Neural cell (in vitro differentiated cells): ENCODE data around the gene DGCR6L. TPM values are rescaled to one million over a fixed set of nuclear protein-coding genes. Genes with fewer than 3 reads are reported as not detected.
A peak's percentile ranks its signal among the peaks of the same experiment; 100 is the strongest.

Source experiments
- H2AFZ ChIP-seq: fragments of 200-600, 300-800 bp; sonication (generic), shearing (Covaris generic); 2 replicates; pipeline ENCODE4 v1.6.0; 2014; ENCODE audit warnings: low read depth, mild to moderate bottlenecking, antibody characterized with exemption, low read length, moderate library complexity
- H3F3A ChIP-seq: fragments of 200-600 bp; shearing (Covaris generic); 2 replicates; pipeline ENCODE4 v1.6.1; 2016; ENCODE audit warnings: mild to moderate bottlenecking, moderate library complexity, mixed read lengths, antibody characterized with exemption, low read length; ENCODE audit not compliant: insufficient read depth, poor library complexity, severe bottlenecking
- H3K27ac ChIP-seq: fragments of 200-600, 300-800 bp; sonication (generic), shearing (Covaris generic); 2 replicates; pipeline ENCODE4 v1.5.1; 2014; ENCODE audit warnings: mild to moderate bottlenecking, low read length, moderate library complexity
- H3K27me3 ChIP-seq: fragments of 300-800, 200-600 bp; sonication (generic), shearing (Covaris generic); 2 replicates; pipeline ENCODE4 v1.6.0; 2014; ENCODE audit warnings: mild to moderate bottlenecking, low read depth, low read length, moderate library complexity; ENCODE audit not compliant: insufficient read depth
- H3K36me3 ChIP-seq: fragments of 300-800, 200-600 bp; sonication (generic), shearing (Covaris generic); 2 replicates; pipeline ENCODE4 v1.5.1; 2014; ENCODE audit warnings: mild to moderate bottlenecking, antibody characterized with exemption, low read length, moderate library complexity; ENCODE audit not compliant: insufficient read depth
- H3K4me2 ChIP-seq: fragments of 300-800, 200-600 bp; sonication (generic), shearing (Covaris generic); 2 replicates; pipeline ENCODE4 v1.6.0; 2014; ENCODE audit warnings: mild to moderate bottlenecking, low read length
- H3K4me3 ChIP-seq: fragments of 300-800, 200-600 bp; sonication (generic), shearing (Covaris generic); 2 replicates; pipeline ENCODE4 v1.5.1; 2014; ENCODE audit warnings: mild to moderate bottlenecking, low read length, moderate library complexity
- H3K79me2 ChIP-seq: fragments of 200-600 bp; shearing (Covaris generic); replicated peaks from 2 replicates; pipeline ENCODE4 v1.6.0; 2014; ENCODE audit warnings: mild to moderate bottlenecking, low read length, moderate library complexity; ENCODE audit not compliant: insufficient read depth
- H3K9ac ChIP-seq: fragments of 300-800, 200-600 bp; sonication (generic), shearing (Covaris generic); 2 replicates; pipeline ENCODE4 v1.6.1; 2016; ENCODE audit warnings: mild to moderate bottlenecking, low read length, mixed read lengths
- H3K9me2 ChIP-seq: fragments of 200-600 bp; shearing (Covaris generic); 2 replicates; pipeline ENCODE4 v1.6.1; 2016; ENCODE audit warnings: mild to moderate bottlenecking, low read length, mixed read lengths; ENCODE audit not compliant: insufficient read depth
- H3K9me3 ChIP-seq: fragments of 200-600, 300-800 bp; sonication (generic), shearing (Covaris generic); 2 replicates; pipeline ENCODE4 v1.6.1; 2016; ENCODE audit warnings: mild to moderate bottlenecking, mixed run types, low read length, moderate library complexity, mixed read lengths
- H4K20me1 ChIP-seq: fragments of 200-600 bp; shearing (Covaris generic); 2 replicates; pipeline ENCODE4 v1.6.1; 2016; ENCODE audit warnings: mild to moderate bottlenecking, mixed run types; ENCODE audit not compliant: insufficient read depth
- EP300 ChIP-seq: fragments of 450-650 bp; conservative IDR thresholded peaks from 2 replicates; pipeline ENCODE4 v1.6.1; 2014; ENCODE audit warnings: antibody characterized with exemption, mild to moderate bottlenecking, moderate library complexity; ENCODE audit not compliant: poor library complexity, severe bottlenecking
- EZH2 ChIP-seq: fragments of 200-600, 300-800 bp; shearing (Covaris generic), sonication (generic); IDR thresholded peaks from 2 replicates; pipeline ENCODE4 v1.6.1; 2014; ENCODE audit warnings: antibody characterized with exemption, low read length, borderline replicate concordance, mild to moderate bottlenecking; ENCODE audit not compliant: insufficient read depth, poor library complexity, severe bottlenecking
- MXI1 ChIP-seq: fragments of 450-650 bp; conservative IDR thresholded peaks from 2 replicates; pipeline ENCODE4 v1.6.1; 2014; ENCODE audit warnings: antibody characterized with exemption, mild to moderate bottlenecking; ENCODE audit not compliant: poor library complexity, severe bottlenecking
- POLR2AphosphoS5 ChIP-seq: IDR thresholded peaks from 2 replicates; pipeline ENCODE4 v1.6.1; 2012
- RAD21 ChIP-seq: fragments of 450-650 bp; conservative IDR thresholded peaks from 2 replicates; pipeline ENCODE4 v1.6.1; 2014; ENCODE audit warnings: antibody characterized with exemption, mild to moderate bottlenecking, moderate library complexity
- SMC3 ChIP-seq: fragments of 450-650 bp; conservative IDR thresholded peaks from 2 replicates; pipeline ENCODE4 v1.6.1; 2014; ENCODE audit warnings: antibody characterized with exemption, mild to moderate bottlenecking, moderate library complexity; ENCODE audit not compliant: poor library complexity
- TAF1 ChIP-seq: IDR thresholded peaks from 2 replicates; pipeline ENCODE4 v1.6.1; 2012; ENCODE audit warnings: low read depth
- polyA plus RNA-seq: library from polyadenylated mRNA; depleted of rRNA; stranded (reverse); fragments of >200 nt; gene quantifications from 2 replicates; pipeline ENCODE4 v1.2.3, GENCODE V29; 2014
- TF ChIP-seq, protein P1 (sequence below): IDR thresholded peaks from 2 replicates; pipeline ENCODE4 v1.6.1; 2012; ENCODE audit warnings: borderline replicate concordance
- TF ChIP-seq, protein P2 (sequence below): fragments of 450-650 bp; IDR thresholded peaks from 2 replicates; pipeline ENCODE4 v1.5.1; 2014; ENCODE audit warnings: antibody characterized with exemption, mild to moderate bottlenecking, moderate library complexity; ENCODE audit not compliant: poor library complexity, severe bottlenecking

DGCR6L gene
- polyA plus RNA-seq, 1 donor from 2014 or later: 125 TPM

DNA sequence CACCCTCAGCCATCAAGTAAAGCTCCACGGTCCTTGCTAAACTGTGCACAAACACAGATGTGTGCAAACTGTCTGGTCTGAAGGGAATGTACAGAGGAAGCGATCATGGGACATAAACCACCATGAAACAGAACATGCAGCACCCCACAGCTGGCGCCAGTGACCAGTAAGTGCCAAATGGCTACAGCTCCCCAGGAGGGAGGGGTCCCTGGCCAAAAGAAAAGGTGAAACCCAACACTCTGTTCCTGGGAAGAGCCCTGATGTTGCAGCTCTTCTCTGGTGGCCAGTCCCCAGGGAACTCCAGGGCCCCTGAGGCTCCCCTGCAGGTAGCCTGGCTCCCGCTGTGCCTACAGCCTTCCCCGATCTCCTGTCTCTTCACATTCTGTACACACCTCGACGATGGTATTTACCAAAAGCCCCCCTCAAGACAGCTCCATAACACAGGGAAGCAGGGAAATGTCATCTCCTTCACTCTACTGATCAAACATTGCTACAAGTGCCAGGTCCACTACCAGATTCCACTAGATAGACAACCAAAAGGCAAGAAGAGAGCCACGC is 2.9 kb downstream of the DGCR6L start:
- H3K27ac ChIP-seq: no peak overlapping the region
- H3K4me3 ChIP-seq: peak overlapping the region; percentile 50
- peak overlapping the region; percentile 14 for H3K4me2 ChIP-seq
- TF ChIP-seq, protein P1, sequence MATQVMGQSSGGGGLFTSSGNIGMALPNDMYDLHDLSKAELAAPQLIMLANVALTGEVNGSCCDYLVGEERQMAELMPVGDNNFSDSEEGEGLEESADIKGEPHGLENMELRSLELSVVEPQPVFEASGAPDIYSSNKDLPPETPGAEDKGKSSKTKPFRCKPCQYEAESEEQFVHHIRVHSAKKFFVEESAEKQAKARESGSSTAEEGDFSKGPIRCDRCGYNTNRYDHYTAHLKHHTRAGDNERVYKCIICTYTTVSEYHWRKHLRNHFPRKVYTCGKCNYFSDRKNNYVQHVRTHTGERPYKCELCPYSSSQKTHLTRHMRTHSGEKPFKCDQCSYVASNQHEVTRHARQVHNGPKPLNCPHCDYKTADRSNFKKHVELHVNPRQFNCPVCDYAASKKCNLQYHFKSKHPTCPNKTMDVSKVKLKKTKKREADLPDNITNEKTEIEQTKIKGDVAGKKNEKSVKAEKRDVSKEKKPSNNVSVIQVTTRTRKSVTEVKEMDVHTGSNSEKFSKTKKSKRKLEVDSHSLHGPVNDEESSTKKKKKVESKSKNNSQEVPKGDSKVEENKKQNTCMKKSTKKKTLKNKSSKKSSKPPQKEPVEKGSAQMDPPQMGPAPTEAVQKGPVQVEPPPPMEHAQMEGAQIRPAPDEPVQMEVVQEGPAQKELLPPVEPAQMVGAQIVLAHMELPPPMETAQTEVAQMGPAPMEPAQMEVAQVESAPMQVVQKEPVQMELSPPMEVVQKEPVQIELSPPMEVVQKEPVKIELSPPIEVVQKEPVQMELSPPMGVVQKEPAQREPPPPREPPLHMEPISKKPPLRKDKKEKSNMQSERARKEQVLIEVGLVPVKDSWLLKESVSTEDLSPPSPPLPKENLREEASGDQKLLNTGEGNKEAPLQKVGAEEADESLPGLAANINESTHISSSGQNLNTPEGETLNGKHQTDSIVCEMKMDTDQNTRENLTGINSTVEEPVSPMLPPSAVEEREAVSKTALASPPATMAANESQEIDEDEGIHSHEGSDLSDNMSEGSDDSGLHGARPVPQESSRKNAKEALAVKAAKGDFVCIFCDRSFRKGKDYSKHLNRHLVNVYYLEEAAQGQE: no peak
- no peak for TF ChIP-seq SMC3
- no peak for TF ChIP-seq EP300
- TF ChIP-seq MXI1: no peak
- no peak for TF ChIP-seq POLR2AphosphoS5
- TF ChIP-seq EZH2: no peak
- TF ChIP-seq TAF1: no peak
- TF ChIP-seq, protein P2, sequence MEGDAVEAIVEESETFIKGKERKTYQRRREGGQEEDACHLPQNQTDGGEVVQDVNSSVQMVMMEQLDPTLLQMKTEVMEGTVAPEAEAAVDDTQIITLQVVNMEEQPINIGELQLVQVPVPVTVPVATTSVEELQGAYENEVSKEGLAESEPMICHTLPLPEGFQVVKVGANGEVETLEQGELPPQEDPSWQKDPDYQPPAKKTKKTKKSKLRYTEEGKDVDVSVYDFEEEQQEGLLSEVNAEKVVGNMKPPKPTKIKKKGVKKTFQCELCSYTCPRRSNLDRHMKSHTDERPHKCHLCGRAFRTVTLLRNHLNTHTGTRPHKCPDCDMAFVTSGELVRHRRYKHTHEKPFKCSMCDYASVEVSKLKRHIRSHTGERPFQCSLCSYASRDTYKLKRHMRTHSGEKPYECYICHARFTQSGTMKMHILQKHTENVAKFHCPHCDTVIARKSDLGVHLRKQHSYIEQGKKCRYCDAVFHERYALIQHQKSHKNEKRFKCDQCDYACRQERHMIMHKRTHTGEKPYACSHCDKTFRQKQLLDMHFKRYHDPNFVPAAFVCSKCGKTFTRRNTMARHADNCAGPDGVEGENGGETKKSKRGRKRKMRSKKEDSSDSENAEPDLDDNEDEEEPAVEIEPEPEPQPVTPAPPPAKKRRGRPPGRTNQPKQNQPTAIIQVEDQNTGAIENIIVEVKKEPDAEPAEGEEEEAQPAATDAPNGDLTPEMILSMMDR: no peak
- TF ChIP-seq RAD21: no peak
- no peaks in the 10 kb centered on the region for H3K36me3 ChIP-seq
- H3K9me3 ChIP-seq: no peaks in the 10 kb centered on the region
- no peak overlapping the region for H2AFZ ChIP-seq
- H4K20me1 ChIP-seq: no peaks in the 10 kb centered on the region
- H3K79me2 ChIP-seq: peaks cover 7% of the 10 kb centered on the region
- H3K9me2 ChIP-seq: no peaks in the 10 kb centered on the region
- H3F3A ChIP-seq: no peaks in the 10 kb centered on the region
- no peak overlapping the region for H3K9ac ChIP-seq
- H3K27me3 ChIP-seq: no peaks in the 10 kb centered on the region

DNA sequence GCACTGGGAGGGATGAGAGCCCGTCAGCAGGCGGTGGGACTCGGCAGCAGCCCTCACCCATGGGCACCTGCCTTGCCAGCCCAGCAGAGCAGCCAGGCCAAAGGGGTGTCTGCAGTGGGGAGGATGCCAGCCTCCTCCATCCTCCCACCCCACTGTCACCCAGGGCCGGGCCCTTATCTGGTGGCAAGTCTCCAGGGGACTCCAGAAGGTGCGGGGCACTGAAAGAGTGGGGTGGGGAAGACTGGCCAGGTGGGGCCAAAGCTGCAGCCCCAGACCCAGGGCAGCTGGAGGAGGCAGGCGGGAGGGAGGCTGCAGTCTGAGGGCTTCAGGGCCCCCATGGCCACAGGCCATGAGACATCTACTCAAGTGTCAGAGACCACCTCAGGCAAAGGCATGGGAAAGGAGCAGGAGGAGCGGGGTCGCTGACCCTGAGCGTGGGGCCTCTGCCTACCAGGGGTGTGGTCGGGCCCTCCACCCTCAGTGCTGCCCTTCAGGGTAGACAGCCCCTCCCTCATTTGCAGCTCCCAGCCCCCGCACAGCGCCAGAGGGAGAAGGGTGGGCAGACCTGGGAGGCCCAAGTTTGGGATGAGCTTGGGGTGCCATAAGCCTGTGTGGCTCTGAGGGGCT is 3.5 kb downstream of the DGCR6L start:
- no peak overlapping the region for H3K4me3 ChIP-seq
- H3F3A ChIP-seq: no peaks in the 10 kb centered on the region
- H3K79me2 ChIP-seq: peaks cover 7% of the 10 kb centered on the region
- no peaks in the 10 kb centered on the region for H3K9me2 ChIP-seq
- no peak overlapping the region for H3K4me2 ChIP-seq
- H3K9ac ChIP-seq: no peak overlapping the region
- H3K9me3 ChIP-seq: no peaks in the 10 kb centered on the region
- no peaks in the 10 kb centered on the region for H3K36me3 ChIP-seq
- H3K27ac ChIP-seq: no peak overlapping the region
- H3K27me3 ChIP-seq: no peaks in the 10 kb centered on the region
- H4K20me1 ChIP-seq: no peaks in the 10 kb centered on the region
- no peak overlapping the region for H2AFZ ChIP-seq
- TF ChIP-seq EP300 (no peak), SMC3 (no peak), MXI1 (no peak), POLR2AphosphoS5 (no peak), RAD21 (no peak)
- TF ChIP-seq, protein P2: no peak
